ENCODE measurements around the gene OR52R1.

DNA sequence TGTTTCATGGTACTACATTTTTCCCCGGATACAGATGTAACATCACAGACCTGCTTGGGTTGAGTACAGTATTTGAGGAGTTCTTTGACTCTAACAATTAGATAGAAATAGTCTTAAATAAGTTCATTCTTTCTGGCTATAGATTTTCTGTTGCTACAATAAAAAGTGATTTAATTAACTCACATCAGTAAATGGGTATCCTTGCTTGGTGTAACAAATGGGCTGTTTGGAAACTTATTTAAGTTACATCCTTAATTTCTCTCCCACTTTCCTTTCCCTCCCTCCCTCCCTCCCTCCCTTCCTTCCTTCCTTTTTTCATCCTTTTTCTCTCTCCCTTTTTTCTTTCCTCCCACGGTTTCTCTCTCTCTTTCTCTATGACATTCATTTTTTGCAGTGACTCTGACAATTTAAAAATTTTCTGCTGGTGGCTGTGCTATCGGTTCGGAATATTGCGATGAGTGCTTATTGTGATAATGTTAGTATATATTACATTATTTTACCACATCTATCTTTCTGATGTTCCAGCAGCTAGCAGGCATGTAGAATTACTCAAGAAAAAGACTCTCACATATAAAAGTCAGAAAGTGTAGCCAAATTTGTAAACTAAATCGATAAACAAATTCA is 37.6 kb downstream of the OR52R1 start:
- TF ChIP-seq, protein P1, sequence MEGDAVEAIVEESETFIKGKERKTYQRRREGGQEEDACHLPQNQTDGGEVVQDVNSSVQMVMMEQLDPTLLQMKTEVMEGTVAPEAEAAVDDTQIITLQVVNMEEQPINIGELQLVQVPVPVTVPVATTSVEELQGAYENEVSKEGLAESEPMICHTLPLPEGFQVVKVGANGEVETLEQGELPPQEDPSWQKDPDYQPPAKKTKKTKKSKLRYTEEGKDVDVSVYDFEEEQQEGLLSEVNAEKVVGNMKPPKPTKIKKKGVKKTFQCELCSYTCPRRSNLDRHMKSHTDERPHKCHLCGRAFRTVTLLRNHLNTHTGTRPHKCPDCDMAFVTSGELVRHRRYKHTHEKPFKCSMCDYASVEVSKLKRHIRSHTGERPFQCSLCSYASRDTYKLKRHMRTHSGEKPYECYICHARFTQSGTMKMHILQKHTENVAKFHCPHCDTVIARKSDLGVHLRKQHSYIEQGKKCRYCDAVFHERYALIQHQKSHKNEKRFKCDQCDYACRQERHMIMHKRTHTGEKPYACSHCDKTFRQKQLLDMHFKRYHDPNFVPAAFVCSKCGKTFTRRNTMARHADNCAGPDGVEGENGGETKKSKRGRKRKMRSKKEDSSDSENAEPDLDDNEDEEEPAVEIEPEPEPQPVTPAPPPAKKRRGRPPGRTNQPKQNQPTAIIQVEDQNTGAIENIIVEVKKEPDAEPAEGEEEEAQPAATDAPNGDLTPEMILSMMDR (IDR thresholded peaks at IDR 0.05 in 4 of 5, conservative IDR thresholded peaks at IDR 0.05 in 1 of 5), result no peak
- TF ChIP-seq POLR2A (IDR thresholded peaks at IDR 0.05), result no peak

Measured in gastrocnemius medialis (tissue), 4 donors.